CD4-positive, alpha-beta T cell (primary cell): ENCODE data around the gene L3MBTL1. TPM values are rescaled to one million over a fixed set of nuclear protein-coding genes. Genes with fewer than 3 reads are reported as not detected.

Experiments used
- ATAC-seq: fragments of 200-7000 bp; cut with Tn5 transposase; one replicate; pipeline ENCODE4 v1.10.0; 2022; ENCODE audit warnings: mild to moderate bottlenecking; ENCODE audit not compliant: poor library complexity
- CTCF ChIA-PET: fragments of 350-600 bp; sonication (Branson Sonifier 250); formaldehyde crosslinking; loops from one replicate; lab custom pipeline; 2021; ENCODE audit warnings: antibody characterized with exemption, inconsistent platforms; lab: Charles Lee
- POLR2A ChIA-PET: fragments of 350-600 bp; sonication (Branson Sonifier 250); formaldehyde crosslinking; loops from one replicate; lab custom pipeline; 2021; ENCODE audit warnings: antibody characterized with exemption, inconsistent platforms; lab: Charles Lee
- DNase-seq, 14 experiments: peaks; one replicate each; pipeline ENCODE4 v3.0.0-alpha.2; 2013 to 2020; ENCODE audit warnings: mixed read lengths in 2 of 14
- H3K27ac ChIP-seq, 2 donors: one replicate each; pipeline versions ENCODE4 v1.5.1 to v1.7.0; 2013; ENCODE audit warnings: low read length in 2 of 2, low read depth in 1 of 2, mild to moderate bottlenecking in 1 of 2
- H3K27me3 ChIP-seq, 2 experiments: 1 replicate in 1 of 2; 2 replicates in 1 of 2; pipeline versions ENCODE4 v1.6.1 to v1.7.0; 2013; ENCODE audit warnings: low read length in 2 of 2, control low read depth in 1 of 2, mild to moderate bottlenecking in 1 of 2, moderate library complexity in 1 of 2; ENCODE audit not compliant: insufficient read depth in 2 of 2, control insufficient read depth in 1 of 2
- H3K36me3 ChIP-seq: one replicate; pipeline ENCODE4 v1.6.1; 2013; ENCODE audit warnings: low read length, control low read depth; ENCODE audit not compliant: insufficient read depth
- H3K4me1 ChIP-seq: one replicate; pipeline ENCODE4 v1.6.1; 2013; ENCODE audit warnings: low read length, control low read depth; ENCODE audit not compliant: insufficient read depth
- H3K4me3 ChIP-seq: one replicate; pipeline ENCODE4 v1.5.1; 2013; ENCODE audit warnings: mild to moderate bottlenecking, low read length, moderate library complexity
- H3K9me3 ChIP-seq, 2 experiments: 1 replicate in 1 of 2; 2 replicates in 1 of 2; pipeline versions ENCODE4 v1.6.1 to v1.7.0; 2013; ENCODE audit warnings: low read length in 2 of 2, mild to moderate bottlenecking in 2 of 2, control low read depth in 1 of 2, moderate library complexity in 1 of 2; ENCODE audit not compliant: control insufficient read depth in 1 of 2, insufficient read depth in 1 of 2
- H3K27ac Mint-ChIP-seq: one replicate; pipeline ENCODE4 v1.8.0; 2020; ENCODE audit warnings: mixed read lengths
- H3K27me3 Mint-ChIP-seq: one replicate; pipeline ENCODE4 v1.8.0; 2021; ENCODE audit warnings: mixed read lengths
- H3K36me3 Mint-ChIP-seq: one replicate; pipeline ENCODE4 v1.8.0; 2021; ENCODE audit warnings: low read depth, mixed read lengths
- H3K4me1 Mint-ChIP-seq: one replicate; pipeline ENCODE4 v1.8.0; 2021; ENCODE audit warnings: low read depth, mixed read lengths
- H3K4me3 Mint-ChIP-seq: one replicate; pipeline ENCODE4 v1.8.0; 2020; ENCODE audit warnings: mild to moderate bottlenecking, mixed read lengths
- H3K9me3 Mint-ChIP-seq: one replicate; pipeline ENCODE4 v1.8.0; 2020; ENCODE audit warnings: mixed read lengths
- CTCF ChIP-seq: fragments of 200-600 bp; IDR thresholded peaks from one replicate; pipeline ENCODE4 v1.8.0; 2022; ENCODE audit warnings: antibody characterized with exemption, mild to moderate bottlenecking
- intact Hi-C, 2 experiments: fragments of 100-400 bp; cut with DNase I in 1 of 2; cut with micrococcal nuclease in 1 of 2; formaldehyde crosslinking; loops; one replicate each; pipeline versions ENCODE4 v1.15.1 to v1.9.0; 2023 to 2025; cut with DNase I, micrococcal nuclease
- total RNA-seq, 174 experiments: library from RNA in 2 of 174; stranded (reverse) in 2 of 174; gene quantifications; one replicate each; pipeline ENCODE4 v1.2.3 and lab custom pipeline; 2021 to 2026

The L3MBTL1 gene
- total RNA-seq, 2 experiments from 2014 or later: 10.2 to 10.5 TPM

- H3K9me3 ChIP-seq: no peaks in the 10 kb centered on the region
- intact Hi-C loops: loop anchor here (1.0 to 10.0 kb wide), 5 partner anchors 75 to 625 kb away; partner anchors contain the start of genes MYBL2 (in 1 of the 2) and OSER1 (in 1 of the 2)
- peak overlapping the region; percentile 91 for H3K27ac Mint-ChIP-seq
- ChIA-PET POLR2A (interaction anchor here (0.9 to 1.7 kb wide), 4 partner anchors 129 to 430 kb away, joined by 3 to 15 read pairs (median 5); partner anchors contain the start of gene SRSF6), CTCF (no interaction called here)
- H3K27ac ChIP-seq: peak overlapping the region; percentile 69 to 95
- H3K4me1 ChIP-seq: peaks cover 15% of the 10 kb centered on the region
- DNase-seq (peak in 5 of 14 experiments; percentile 1 to 39 (median 3)), ATAC-seq (no peak)
- H3K9me3 Mint-ChIP-seq: no peaks in the 10 kb centered on the region
- no peaks in the 10 kb centered on the region for H3K27me3 ChIP-seq
- peak overlapping the region; percentile 86 for H3K4me3 Mint-ChIP-seq
- H3K4me3 ChIP-seq: peak overlapping the region; percentile 79
- peaks cover 17% of the 10 kb centered on the region for H3K36me3 Mint-ChIP-seq
- peaks cover 9% of the 10 kb centered on the region for H3K27me3 Mint-ChIP-seq
- peaks cover 18% of the 10 kb centered on the region for H3K4me1 Mint-ChIP-seq
- H3K36me3 ChIP-seq: peaks cover 4% of the 10 kb centered on the region
- no peak for TF ChIP-seq CTCF
Measured at GRCh38 chr20:43590036-43590391, 82.5 kb downstream of the L3MBTL1 start.

GRCh38 chr20:43590392-43591303 is 83.2 kb downstream of the L3MBTL1 start, which contains the start of gene IFT52:
Gene IFT52, plus strand, starts transcription at chr20:43590937. Its CDS starts 3,762 bp downstream, at chr20:43594699.
- H3K27ac Mint-ChIP-seq: peak within 1 kb of the TSS; percentile 91
- H3K9me3 Mint-ChIP-seq: no peaks in the 10 kb centered on the region
- peak within 1 kb of the TSS; percentile 86 for H3K4me3 Mint-ChIP-seq
- ATAC-seq (peak; percentile 95), DNase-seq (peak; percentile 77 to 96 (median 86))
- ChIA-PET CTCF (no interaction called here), POLR2A (interaction anchor here (0.6 to 1.7 kb wide), 7 partner anchors 76 to 133 kb away, joined by 3 to 15 read pairs (median 3); partner anchors contain the start of gene SRSF6)
- H3K4me1 ChIP-seq: peaks cover 15% of the 10 kb centered on the region
- peaks cover 6% of the 10 kb centered on the region for H3K27me3 Mint-ChIP-seq
- H3K9me3 ChIP-seq: no peaks in the 10 kb centered on the region
- peaks cover 18% of the 10 kb centered on the region for H3K4me1 Mint-ChIP-seq
- TF ChIP-seq CTCF: no peak
- peak within 1 kb of the TSS; percentile 69 to 95 for H3K27ac ChIP-seq
- intact Hi-C loops: loop anchor here (1.0 to 10.0 kb wide), 5 partner anchors 76 to 624 kb away; partner anchors contain the start of genes MYBL2 (in 1 of the 2) and OSER1 (in 1 of the 2)
- peaks cover 8% of the 10 kb centered on the region for H3K36me3 ChIP-seq
- peaks cover 19% of the 10 kb centered on the region for H3K36me3 Mint-ChIP-seq
- H3K27me3 ChIP-seq: no peaks in the 10 kb centered on the region
- H3K4me3 ChIP-seq: peak within 1 kb of the TSS; percentile 79

Other genes starting within 250 kb of the L3MBTL1 start
- 100 to 1,000 TPM; 312 to 313 TPM for gene SRSF6, start 49.8 kb upstream of the L3MBTL1 start, total RNA-seq
- under 1 TPM; 0.38 to 0.64 TPM for gene SGK2, start 51.3 kb downstream of the L3MBTL1 start, total RNA-seq
- gene IFT52, start 83.2 kb downstream of the L3MBTL1 start, total RNA-seq: 10 to 100 TPM; 13.7 to 15.5 TPM
- under 1 TPM; 0.56 to 0.69 TPM for gene MYBL2, start 159.4 kb downstream of the L3MBTL1 start, total RNA-seq
- not detected for gene GTSF1L, start 219.3 kb downstream of the L3MBTL1 start, total RNA-seq